OCI-LY7 (cell line): ENCODE measurements around the gene DNHD1. TPM values are rescaled to one million over a fixed set of nuclear protein-coding genes. Genes with fewer than 3 reads are reported as not detected.

Experiments used
- BruUV-seq: library from RNA; stranded (reverse); fragments of 400-500 nt; replicated peaks from 2 replicates; lab custom pipeline; 2021; lab: Mats Ljungman, UMichigan
- CTCF ChIA-PET: fragments of 300-600 bp; sonication (Branson Sonifier 250); formaldehyde crosslinking; loops from one replicate; lab custom pipeline; 2022; ENCODE audit warnings: antibody characterized with exemption; ENCODE audit not compliant: unreplicated experiment; lab: Charles Lee
- POLR2A ChIA-PET: fragments of 300-600 bp; sonication (Branson Sonifier 250); formaldehyde crosslinking; loops from one replicate; lab custom pipeline; 2022; ENCODE audit warnings: antibody characterized with exemption; lab: Charles Lee
- DNase-seq: peaks from one replicate; pipeline ENCODE4 v3.0.0-alpha.2; 2015; ENCODE audit warnings: low spot score
- H2AFZ ChIP-seq: fragments of 200-600 bp; sonication (generic), shearing (Covaris generic); 2 replicates; pipeline ENCODE4 v1.6.1; 2014; ENCODE audit warnings: mild to moderate bottlenecking, antibody characterized with exemption, low read length, moderate library complexity
- H3K27ac ChIP-seq: fragments of 200-600 bp; sonication (generic); 2 replicates; pipeline ENCODE4 v1.5.1; 2014; ENCODE audit warnings: mixed run types, low read depth, mild to moderate bottlenecking, moderate library complexity, low read length, inconsistent platforms; ENCODE audit not compliant: poor library complexity, severe bottlenecking
- H3K36me3 ChIP-seq: fragments of 200-600 bp; sonication (generic); 2 replicates; pipeline ENCODE4 v1.6.1; 2014; ENCODE audit warnings: mild to moderate bottlenecking, antibody characterized with exemption, low read length, moderate library complexity, mixed read lengths; ENCODE audit not compliant: insufficient read depth
- H3K4me1 ChIP-seq: fragments of 200-600 bp; sonication (generic); 2 replicates; pipeline ENCODE4 v1.5.1; 2014; ENCODE audit warnings: mild to moderate bottlenecking, low read length; ENCODE audit not compliant: insufficient read depth, poor library complexity, severe bottlenecking
- H3K4me2 ChIP-seq: fragments of 200-600 bp; sonication (generic); 2 replicates; pipeline ENCODE4 v1.6.1; 2014; ENCODE audit warnings: mild to moderate bottlenecking, low read length
- H3K4me3 ChIP-seq: fragments of 200-600 bp; sonication (generic); 2 replicates; pipeline ENCODE4 v1.5.1; 2014; ENCODE audit warnings: mild to moderate bottlenecking, low read depth, low read length; ENCODE audit not compliant: poor library complexity, severe bottlenecking
- H3K79me2 ChIP-seq: fragments of 200-600 bp; sonication (generic); 2 replicates; pipeline ENCODE4 v1.6.1; 2016; ENCODE audit warnings: low read depth, mild to moderate bottlenecking, low read length, moderate library complexity, mixed read lengths; ENCODE audit not compliant: insufficient read depth
- H3K9me2 ChIP-seq: fragments of 200-600 bp; sonication (generic); 2 replicates; pipeline ENCODE4 v1.6.1; 2016; ENCODE audit warnings: mild to moderate bottlenecking, low read length, mixed read lengths; ENCODE audit not compliant: insufficient read depth
- H3K9me3 ChIP-seq: fragments of 200-600 bp; sonication (generic); 2 replicates; pipeline ENCODE4 v1.6.1; 2014; ENCODE audit warnings: mild to moderate bottlenecking, mixed run types, low read length, mixed read lengths
- H4K20me1 ChIP-seq: fragments of 200-600 bp; sonication (generic); 2 replicates; pipeline ENCODE4 v1.6.1; 2014; ENCODE audit warnings: mild to moderate bottlenecking, antibody characterized with exemption, low read length, moderate library complexity, mixed read lengths; ENCODE audit not compliant: insufficient read depth
- CTCF ChIP-seq: fragments of 200-600 bp; sonication (generic); conservative IDR thresholded peaks from 2 replicates; pipeline ENCODE4 v1.5.1; 2014; ENCODE audit warnings: mild to moderate bottlenecking, antibody characterized with exemption, low read length, moderate library complexity, mixed read lengths
- EZH2phosphoT487 ChIP-seq: fragments of 200-600 bp; sonication (generic); IDR thresholded peaks from 2 replicates; pipeline ENCODE4 v1.6.1; 2018; ENCODE audit warnings: low read depth, borderline replicate concordance, mild to moderate bottlenecking, mixed run types, antibody characterized with exemption, low read length, moderate library complexity, mixed read lengths
- intact Hi-C: fragments of 100-400 bp; cut with micrococcal nuclease; formaldehyde crosslinking; loops from one replicate; pipeline ENCODE4 v1.10.0; 2022; ENCODE audit not compliant: unreplicated experiment
- total RNA-seq, 2 experiments: library from RNA; depleted of rRNA in 1 of 2; stranded (reverse); fragments of >200 nt in 1 of 2; shearing (Covaris generic) in 1 of 2; gene quantifications; 2 replicates each; pipeline ENCODE4 v1.2.3, GENCODE V29; 2014 to 2022

The DNHD1 gene
- total RNA-seq, 2 experiments from 2014 or later, result 24.3 to 52.7 TPM

GRCh38 chr11:6608726-6609501 is 111.8 kb downstream of the DNHD1 start:
- POLR2A ChIA-PET, result interaction anchor here (0.6 to 2.2 kb wide), 2 partner anchors 16 to 136 kb away, joined by 4 read pairs; no protein-coding TSS in a partner anchor

GRCh38 chr11:6609502-6610015 is 112.5 kb downstream of the DNHD1 start:
- Histone ChIP-seq H3K79me2 (peaks cover 36% of the 10 kb centered on the region), H4K20me1 (peaks cover 14% of the 10 kb centered on the region), H3K36me3 (peaks cover 57% of the 10 kb centered on the region), H3K27ac (no peak overlapping the region), H3K4me3 (no peak overlapping the region), H3K4me1 (peaks cover 55% of the 10 kb centered on the region), H3K4me2 (no peak overlapping the region), H2AFZ (no peak overlapping the region), H3K9me3 (no peaks in the 10 kb centered on the region), H3K9me2 (no peaks in the 10 kb centered on the region)
- DNase-seq, result no peak
- ChIA-PET CTCF (no interaction called here), POLR2A (interaction anchor here (0.6 kb wide), 1 partner anchor 137 kb away, joined by 4 read pairs; no protein-coding TSS in a partner anchor)
- no TSS peak for BruUV-seq
- no peak for TF ChIP-seq CTCF
- TF ChIP-seq EZH2phosphoT487, result no peak
- intact Hi-C loops, result no loop called here

More at GRCh38 chr11:6608726-6609501, 111.8 kb downstream of the DNHD1 start:
- peaks cover 55% of the 10 kb centered on the region for H3K36me3 ChIP-seq
- H3K4me2 ChIP-seq, result no peak overlapping the region
- H2AFZ ChIP-seq, result no peak overlapping the region
- no peak overlapping the region for H3K4me3 ChIP-seq
- no peak for DNase-seq
- H3K4me1 ChIP-seq, result peaks cover 57% of the 10 kb centered on the region
- peaks cover 14% of the 10 kb centered on the region for H4K20me1 ChIP-seq
- CTCF ChIA-PET, result no interaction called here
- no peaks in the 10 kb centered on the region for H3K9me2 ChIP-seq
- no peak overlapping the region for H3K27ac ChIP-seq
- H3K9me3 ChIP-seq, result no peaks in the 10 kb centered on the region
- peaks cover 42% of the 10 kb centered on the region for H3K79me2 ChIP-seq
- TF ChIP-seq EZH2phosphoT487 (no peak), CTCF (no peak)
- no TSS peak for BruUV-seq
- intact Hi-C loops, result no loop called here

GRCh38 chr11:6610591-6610990 is 113.5 kb downstream of the DNHD1 start:
- H3K4me2 ChIP-seq, result peak overlapping the region; percentile 90; the same call in 1 of the 2 replicates
- no peak overlapping the region for H3K27ac ChIP-seq
- H3K9me2 ChIP-seq, result no peaks in the 10 kb centered on the region
- peaks cover 26% of the 10 kb centered on the region for H3K79me2 ChIP-seq
- peaks cover 45% of the 10 kb centered on the region for H3K4me1 ChIP-seq
- TF ChIP-seq CTCF (no peak), EZH2phosphoT487 (no peak)
- H2AFZ ChIP-seq, result no peak overlapping the region
- BruUV-seq, result no TSS peak
- no peaks in the 10 kb centered on the region for H3K9me3 ChIP-seq
- H3K4me3 ChIP-seq, result peak overlapping the region; percentile 87
- intact Hi-C loops, result no loop called here
- ChIA-PET POLR2A (no interaction called here), CTCF (no interaction called here)
- peaks cover 14% of the 10 kb centered on the region for H4K20me1 ChIP-seq
- peaks cover 59% of the 10 kb centered on the region for H3K36me3 ChIP-seq
- no peak for DNase-seq
